HUES64 (cell line): ENCODE results near the gene GPM6B.
"Not testable (repeated sequence)": the region's sequence is repeated elsewhere in the genome, so short reads cannot be mapped to it uniquely, and the experiment has no call there.

ENCODE experiments used
- H3K27ac ChIP-seq: 2 replicates; pipeline ENCODE4 v1.7.0; 2013; ENCODE audit warnings: low read depth, low read length, inconsistent platforms
- H3K27me3 ChIP-seq: 2 replicates; pipeline ENCODE4 v1.6.1; 2013; ENCODE audit warnings: mild to moderate bottlenecking, low read length; ENCODE audit not compliant: insufficient read depth
- H3K36me3 ChIP-seq: 2 replicates; pipeline ENCODE4 v1.6.1; 2013; ENCODE audit warnings: mild to moderate bottlenecking, low read length; ENCODE audit not compliant: insufficient read depth
- H3K4me1 ChIP-seq: 2 replicates; pipeline ENCODE4 v1.6.1; 2013; ENCODE audit warnings: mild to moderate bottlenecking, low read length, moderate library complexity; ENCODE audit not compliant: insufficient read depth
- H3K4me3 ChIP-seq: 2 replicates; pipeline ENCODE4 v1.5.1; 2013; ENCODE audit warnings: mild to moderate bottlenecking, low read length, moderate library complexity
- H3K9ac ChIP-seq: 2 replicates; pipeline ENCODE4 v1.6.1; 2013; ENCODE audit warnings: mild to moderate bottlenecking, low read depth, low read length
- H3K9me3 ChIP-seq: 2 replicates; pipeline ENCODE4 v1.6.1; 2013; ENCODE audit warnings: low read depth, low read length; ENCODE audit not compliant: insufficient read depth
- WGBS: fragments of 150-250, 120-280 bp; methylation state at CpG from one replicate; pipeline ENCODE4 v1.1.7; 2013; ENCODE audit warnings: missing lambda C conversion rate; 5-methylcytosine and 5-hydroxymethylcytosine counted together

The GPM6B gene

GRCh38 chrX:13724878-13725277, 92.0 kb downstream of the GPM6B start:
- H3K36me3 ChIP-seq, H3K27ac ChIP-seq, H3K27me3 ChIP-seq, H3K4me1 ChIP-seq, H3K4me3 ChIP-seq, H3K9ac ChIP-seq, H3K9me3 ChIP-seq: not testable (repeated sequence)
- WGBS = 60% methylated on average over 9 of the region's 9 CpGs

GRCh38 chrX:13721819-13722519, 94.9 kb downstream of the GPM6B start:
- H3K27ac ChIP-seq = no peak overlapping the region
- peaks cover 16% of the 10 kb centered on the region for H3K36me3 ChIP-seq
- no peaks in the 10 kb centered on the region for H3K27me3 ChIP-seq
- H3K4me3 ChIP-seq = no peak overlapping the region
- no peaks in the 10 kb centered on the region for H3K4me1 ChIP-seq
- no peaks in the 10 kb centered on the region for H3K9me3 ChIP-seq
- 92% methylated on average over 7 of the region's 7 CpGs for WGBS
- H3K9ac ChIP-seq = no peak overlapping the region

GRCh38 chrX:13721371-13721770, 95.5 kb downstream of the GPM6B start:
- Histone ChIP-seq H3K9me3 (no peaks in the 10 kb centered on the region), H3K9ac (no peak overlapping the region), H3K36me3 (peaks cover 19% of the 10 kb centered on the region), H3K27me3 (no peaks in the 10 kb centered on the region), H3K4me3 (no peak overlapping the region), H3K4me1 (no peaks in the 10 kb centered on the region), H3K27ac (no peak overlapping the region)
- 90% methylated on average over 4 of the region's 4 CpGs for WGBS
